Effector CD8-positive, alpha-beta T cell (primary cell): ENCODE results near the gene CLN3.
"Not testable (repeated sequence)": the region's sequence is repeated elsewhere in the genome, so short reads cannot be mapped to it uniquely, and the experiment has no call there.

ENCODE experiments used
- DNase-seq: peaks from one replicate; lab custom pipeline; 2025; lab: John Stamatoyannopoulos, UW
- total RNA-seq, 4 experiments: gene quantifications; one replicate each; lab custom pipeline; 2026; lab: John Stamatoyannopoulos, UW

The CLN3 gene
- 4.4 to 14.3 (median 9.3) reads per million in 4 experiments for total RNA-seq

DNA sequence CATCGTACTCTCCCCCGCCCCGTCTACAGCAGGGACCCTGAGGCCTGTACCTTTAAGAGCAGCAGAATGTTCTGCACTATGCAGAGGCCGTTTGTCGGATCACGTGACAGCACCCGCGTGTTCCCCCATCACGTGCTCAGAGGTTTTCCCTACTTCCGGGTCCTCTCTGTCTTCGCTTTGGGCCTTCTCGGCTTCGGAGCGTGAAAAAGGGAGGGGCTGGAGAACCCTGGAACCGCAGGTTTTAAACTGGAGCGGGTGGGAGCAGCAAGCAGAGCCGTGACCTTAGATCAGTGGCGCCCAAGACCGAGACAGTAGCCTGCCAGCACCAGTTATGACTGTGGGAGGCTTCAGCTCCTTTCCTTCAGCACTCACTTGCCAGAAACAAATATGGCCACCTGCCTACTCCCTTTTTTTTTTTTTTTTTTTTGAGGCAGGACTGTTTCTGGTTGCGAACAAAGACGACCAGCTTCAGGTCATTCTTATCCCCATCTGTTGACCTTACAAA lies at the start of gene CLN3:
Gene CLN3 (minus strand): TSS at position 105 of the 505 bp plus-strand sequence. CDS start 315 bp downstream, outside the sequence.
- peak; percentile 73 for DNase-seq

DNA sequence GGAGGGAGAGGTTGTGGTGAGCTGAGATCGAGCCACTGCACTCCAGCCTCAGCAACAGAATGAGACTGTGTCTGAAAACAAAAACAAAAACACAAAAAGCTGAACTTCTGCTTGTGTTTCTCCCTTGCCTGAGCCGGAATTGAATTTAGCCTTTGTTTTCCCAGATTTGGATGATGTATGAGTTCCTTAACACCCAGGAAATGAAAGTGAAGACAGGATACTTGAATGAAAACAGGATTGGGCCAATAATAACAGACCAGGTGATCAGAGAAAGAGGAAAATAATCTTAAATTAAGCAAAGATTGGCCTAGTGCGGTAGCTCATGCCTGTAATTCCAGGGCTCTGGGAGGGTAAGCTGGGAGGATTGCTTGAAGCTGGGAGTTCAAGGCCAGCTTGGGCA lies 48.5 kb upstream of the CLN3 start:
- no peak for DNase-seq

DNA sequence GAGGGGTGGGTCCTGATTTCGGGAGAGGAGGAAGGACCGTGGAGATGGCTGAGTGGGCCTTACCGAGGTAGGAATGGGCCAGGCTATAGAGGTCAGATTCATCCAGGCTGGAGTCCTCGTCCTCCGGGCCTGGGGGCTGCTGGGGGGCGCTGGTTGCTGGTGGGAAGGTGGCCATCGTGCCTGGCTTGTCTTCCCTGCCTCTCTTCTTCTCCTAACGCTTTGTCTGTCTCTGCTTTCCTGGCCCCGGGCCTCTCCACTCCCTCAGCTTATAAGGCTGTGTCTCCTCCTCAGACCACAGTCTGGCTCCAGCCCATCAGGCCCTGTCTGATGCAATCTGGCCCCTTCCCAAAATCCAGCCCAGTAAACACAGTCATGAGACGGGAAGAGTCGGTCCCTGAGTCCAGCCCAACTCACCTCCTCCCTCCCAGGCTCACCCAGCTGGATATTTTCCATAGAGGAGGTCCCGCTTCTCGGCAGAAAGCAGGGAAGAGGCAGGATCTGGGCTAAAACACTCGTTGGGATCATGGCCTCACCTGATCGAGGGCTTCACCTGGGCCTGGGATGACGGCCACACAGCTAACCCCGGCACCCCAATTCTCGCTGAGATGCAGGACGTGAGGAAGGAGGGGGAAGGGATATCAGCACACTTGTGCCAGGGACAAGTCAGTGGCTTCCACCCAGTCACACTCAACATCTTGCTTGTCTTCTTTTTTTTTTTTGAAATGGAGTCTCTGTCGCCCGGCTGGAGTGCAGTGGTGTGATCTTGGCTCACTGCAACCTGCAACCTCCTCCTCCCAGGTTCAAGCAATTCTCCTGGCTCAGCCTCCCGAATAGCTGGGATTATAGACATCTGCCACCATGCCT lies 47.1 kb upstream of the CLN3 start, which contains the start of gene NUPR1:
Gene NUPR1 (minus strand): TSS at position 242 of the 864 bp plus-strand sequence. CDS start 67 bp downstream, at position 175.
- DNase-seq, result no peak

DNA sequence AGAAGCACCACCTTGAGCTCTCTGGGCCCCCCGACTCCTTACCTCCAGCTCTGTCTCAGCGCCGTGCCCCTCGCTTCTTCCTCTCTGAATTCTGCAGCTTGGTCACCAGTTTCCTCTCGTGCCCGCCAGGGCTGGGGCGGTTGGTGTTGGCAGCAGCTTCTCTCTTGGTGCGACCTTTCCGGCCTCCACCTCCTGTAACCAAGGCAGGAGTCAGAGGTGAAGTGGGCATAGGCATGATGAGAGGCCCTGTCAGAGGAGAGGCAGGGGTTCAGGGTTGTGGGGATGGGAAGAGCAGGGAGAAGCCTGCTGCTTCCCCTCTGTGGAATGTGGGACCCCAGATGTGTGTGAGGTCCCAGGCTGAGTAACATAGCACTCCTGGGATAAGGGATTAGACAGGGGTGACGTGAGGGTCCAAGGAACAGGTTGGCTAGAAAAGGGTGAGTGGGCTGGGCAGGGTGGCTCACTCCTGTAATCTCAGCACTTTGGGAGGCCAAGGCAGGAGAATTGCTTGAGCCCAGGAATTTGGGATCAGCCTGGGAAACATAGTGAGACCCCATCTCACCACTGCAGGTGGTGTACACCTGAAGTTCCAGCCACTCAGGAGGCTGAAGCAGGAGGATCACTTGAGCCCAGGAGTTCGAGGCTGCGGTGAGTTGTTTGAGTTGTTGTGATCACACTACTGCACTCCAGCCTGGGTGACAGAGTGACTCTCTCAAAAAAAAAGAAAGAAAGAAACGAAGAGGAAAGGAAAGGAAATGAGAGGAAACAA lies 46.3 kb upstream of the CLN3 start:
- no peak for DNase-seq

DNA sequence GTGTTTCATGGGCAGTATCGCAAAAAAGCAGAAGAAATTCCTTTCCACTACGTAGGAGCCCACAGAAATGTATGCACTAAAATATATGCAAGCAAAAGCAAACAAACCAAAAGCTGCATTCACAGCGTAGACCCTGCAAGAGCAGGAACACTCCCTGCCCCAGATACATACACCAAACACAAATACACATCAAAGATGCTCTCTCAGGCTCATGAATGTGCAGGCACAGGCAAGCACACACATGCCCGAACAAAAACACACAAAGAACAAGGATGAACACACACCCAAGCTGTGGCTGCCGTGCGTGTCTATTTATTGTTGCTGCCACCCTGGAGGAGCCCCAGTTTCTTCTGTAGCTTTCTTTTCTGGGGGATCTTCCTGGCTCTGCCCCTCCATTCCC lies 45.2 kb upstream of the CLN3 start:
- DNase-seq, result no peak

DNA sequence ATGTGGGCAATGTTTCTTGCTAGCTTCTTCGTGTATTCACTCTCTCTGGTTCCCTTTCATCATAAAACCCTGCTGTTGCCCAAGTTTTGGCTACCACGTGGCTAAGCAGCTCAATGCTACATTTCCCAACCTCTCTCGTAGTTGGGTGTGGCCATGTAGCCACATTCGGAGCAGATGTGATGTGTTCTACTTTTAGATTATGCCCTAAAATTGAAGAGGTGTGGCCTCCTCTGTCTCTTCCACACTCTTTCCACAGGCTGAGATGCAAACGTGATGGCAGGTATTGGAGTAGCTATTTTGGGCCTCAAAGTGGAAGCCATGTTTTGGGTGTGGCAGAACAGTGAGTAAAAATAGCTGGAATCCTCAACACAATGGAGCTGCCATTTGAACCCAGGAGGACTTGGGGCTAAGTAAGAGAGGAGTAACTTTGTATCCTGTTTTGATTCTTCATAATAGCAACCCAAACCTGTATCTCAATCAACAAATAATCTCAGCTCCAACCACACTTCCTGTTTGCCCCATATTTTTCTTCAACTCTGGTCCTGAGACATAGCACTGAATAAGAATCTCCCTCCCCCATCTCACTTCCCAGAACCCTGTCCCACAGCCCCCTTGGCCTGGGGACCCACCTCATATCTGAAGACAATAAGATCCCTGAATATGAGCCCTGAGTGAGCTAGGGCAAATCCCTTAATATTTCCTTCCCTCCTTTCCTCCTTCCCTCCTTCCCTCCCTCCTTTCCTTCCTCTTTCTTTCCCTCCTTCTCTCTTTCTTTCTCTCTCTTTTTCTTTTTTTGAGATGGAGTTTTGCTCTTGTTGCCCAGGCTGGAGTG lies 42.9 kb upstream of the CLN3 start:
- DNase-seq, result no peak

DNA sequence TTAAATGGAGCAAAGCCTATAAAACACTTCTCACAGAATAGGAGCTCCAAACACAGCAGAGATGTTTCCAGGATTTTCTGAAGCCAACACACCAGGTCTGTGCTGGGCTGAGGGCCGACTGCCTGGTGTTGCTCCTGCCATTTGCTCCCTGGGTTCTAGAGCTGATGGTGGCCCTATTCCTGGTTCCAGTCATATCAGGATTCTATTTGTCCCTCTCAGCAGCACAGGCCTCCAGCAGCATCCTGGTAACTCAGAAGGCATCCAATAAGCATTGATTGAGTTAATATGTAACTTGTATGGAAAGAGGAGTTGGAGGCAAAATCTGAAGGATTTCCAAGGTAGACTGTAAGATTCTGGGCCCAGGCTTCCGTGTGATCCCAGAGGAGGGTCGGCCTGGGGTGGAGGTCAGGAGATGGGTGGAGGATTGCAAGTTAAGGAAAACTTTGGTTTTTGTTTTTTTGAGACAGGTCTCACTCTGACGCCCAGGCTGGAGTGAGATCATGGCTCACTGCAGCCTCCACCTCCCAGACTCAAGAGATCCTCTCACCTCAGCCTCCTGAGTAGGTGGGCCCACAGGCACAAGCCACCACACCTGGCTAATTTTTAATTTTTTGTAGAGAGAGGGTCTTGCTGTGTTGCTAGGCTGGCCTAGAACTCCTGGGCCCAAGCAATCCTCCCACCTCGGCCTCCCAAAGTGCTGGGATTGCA lies 41.2 kb upstream of the CLN3 start:
- no peak for DNase-seq

DNA sequence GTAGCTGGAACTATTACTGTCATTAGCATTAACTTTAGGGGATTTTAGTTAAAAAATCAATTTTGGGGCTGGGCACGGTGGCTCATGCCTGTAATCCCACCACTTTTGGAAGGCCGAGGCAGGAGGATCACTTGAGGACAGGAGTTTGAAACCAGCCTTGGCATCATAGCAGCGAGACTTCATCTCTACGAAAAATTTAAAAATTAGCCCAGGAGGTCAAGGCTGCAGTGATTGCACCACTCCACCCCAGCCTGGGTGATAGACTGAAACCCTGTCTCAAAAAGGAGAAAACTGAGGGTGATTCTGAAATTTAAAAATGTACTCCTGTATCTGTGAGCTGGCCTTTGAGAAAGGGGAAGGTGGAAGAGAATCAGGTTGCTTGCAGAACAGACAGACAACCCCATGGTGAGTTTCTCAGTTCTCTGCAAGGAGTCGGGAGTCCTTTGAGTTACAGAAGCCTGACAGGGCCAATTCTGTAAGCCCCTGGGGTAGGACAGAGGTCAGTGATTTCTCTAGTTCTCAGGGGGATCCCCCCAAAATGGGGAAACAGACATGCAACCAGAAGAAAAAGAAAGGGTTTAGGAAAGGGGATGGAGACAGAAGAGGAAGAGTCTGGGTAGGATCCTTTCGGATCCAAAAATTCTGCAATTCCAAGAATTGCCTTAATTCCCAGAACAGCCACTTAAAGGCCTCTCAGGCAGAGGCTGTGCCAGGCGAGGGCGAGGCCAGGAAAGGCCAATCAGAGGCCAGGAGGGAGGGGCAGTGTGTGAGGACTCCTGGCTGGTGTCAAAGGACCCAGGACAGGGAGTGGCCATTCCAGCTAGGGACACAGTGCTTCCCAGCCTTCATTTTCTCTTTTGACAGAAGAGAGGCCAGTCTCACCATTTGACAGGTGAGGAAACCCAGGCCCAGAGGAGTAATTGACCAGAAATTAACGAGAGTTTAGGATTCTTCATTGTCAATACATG lies 40.2 kb upstream of the CLN3 start:
- no peak for DNase-seq

DNA sequence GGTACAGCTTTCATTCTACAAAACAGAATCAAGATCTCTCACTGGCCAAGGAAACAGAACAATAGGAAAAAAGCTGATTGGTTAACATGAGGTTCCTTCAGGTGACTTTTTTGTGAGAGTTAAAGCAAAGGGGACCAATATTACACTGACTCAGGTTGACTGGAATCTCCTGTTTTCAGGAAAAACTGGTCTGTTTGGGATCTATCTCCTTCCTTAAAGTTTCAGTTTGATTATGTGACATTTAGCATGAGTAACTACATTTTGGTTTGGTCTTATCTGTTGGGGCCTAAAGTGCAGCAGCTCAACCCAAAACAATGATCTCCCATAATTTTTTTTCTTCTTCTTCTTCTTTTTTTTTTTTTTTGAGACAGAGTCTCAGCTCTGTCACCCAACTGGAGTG lies 37.2 kb upstream of the CLN3 start:
- DNase-seq, result no peak

DNA sequence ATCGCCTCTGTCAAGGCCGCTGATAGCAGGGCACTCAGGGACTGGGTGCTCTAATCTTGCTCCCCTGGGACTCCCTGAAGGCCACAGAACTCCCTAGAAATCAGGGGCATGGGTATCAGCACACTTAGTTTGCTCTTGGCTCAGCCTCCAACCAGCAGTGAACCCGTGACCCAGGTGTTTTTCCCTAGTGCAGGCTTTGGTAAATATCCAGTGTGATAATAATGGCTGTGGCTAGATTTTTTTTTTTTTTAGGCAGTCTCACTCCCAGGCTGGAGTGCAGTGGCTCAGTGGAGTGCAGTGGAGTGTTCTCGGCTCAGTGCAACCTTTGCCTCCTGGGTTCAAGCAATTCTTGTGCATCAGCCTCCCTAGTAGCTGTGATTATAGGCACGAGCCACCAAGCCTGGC lies 36.6 kb upstream of the CLN3 start:
- no peak for DNase-seq

DNA sequence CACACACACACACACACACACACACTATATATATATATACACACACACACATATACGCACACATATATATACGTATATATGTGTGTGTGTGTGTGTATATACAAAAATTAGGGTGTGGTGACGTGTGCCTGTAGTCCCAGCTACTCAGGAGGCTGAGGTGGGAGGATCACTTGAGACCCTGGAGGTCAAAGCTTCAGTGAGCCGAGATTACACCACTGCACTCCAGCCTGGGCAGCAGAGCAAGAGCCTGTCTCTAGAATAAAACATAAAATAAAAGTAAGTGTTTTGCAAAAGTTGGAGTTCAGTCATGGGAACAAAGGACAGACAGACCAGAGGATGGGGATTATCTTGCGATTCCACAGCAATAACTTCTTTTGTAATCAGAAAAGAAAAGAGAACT lies 36.1 kb upstream of the CLN3 start:
- no peak for DNase-seq

DNA sequence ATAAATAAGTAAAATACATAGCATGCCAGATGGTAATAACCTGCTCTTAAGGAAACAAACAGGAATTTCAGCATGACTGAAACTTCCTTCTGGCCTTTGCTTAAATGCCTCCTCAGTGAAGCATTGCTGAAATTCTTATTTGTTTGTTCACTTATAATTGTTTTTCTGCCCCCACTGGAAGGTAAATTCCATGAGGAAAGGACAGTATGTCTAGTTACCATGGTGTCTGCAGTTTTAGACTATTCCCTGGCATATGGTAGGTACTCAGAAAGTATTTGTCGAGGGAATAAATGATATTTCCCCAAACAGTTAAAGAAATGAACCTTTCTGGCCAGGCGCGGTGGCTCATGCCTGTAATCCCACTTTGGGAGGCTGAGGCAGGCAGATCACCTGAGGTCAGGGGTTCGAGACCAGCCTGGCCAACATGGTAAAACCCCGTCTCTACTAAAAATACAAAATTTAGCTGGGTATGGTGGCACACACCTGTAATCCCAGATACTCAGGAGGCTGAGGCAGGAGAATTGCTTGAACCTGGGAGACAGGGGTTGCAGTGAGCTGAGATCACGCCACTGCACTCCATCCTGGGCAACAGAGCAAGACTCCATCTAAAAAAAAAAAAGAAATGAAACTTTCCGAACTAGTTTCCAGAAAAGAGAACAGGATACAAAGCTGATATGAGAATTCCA lies 35.4 kb upstream of the CLN3 start:
- not testable (repeated sequence) for DNase-seq

DNA sequence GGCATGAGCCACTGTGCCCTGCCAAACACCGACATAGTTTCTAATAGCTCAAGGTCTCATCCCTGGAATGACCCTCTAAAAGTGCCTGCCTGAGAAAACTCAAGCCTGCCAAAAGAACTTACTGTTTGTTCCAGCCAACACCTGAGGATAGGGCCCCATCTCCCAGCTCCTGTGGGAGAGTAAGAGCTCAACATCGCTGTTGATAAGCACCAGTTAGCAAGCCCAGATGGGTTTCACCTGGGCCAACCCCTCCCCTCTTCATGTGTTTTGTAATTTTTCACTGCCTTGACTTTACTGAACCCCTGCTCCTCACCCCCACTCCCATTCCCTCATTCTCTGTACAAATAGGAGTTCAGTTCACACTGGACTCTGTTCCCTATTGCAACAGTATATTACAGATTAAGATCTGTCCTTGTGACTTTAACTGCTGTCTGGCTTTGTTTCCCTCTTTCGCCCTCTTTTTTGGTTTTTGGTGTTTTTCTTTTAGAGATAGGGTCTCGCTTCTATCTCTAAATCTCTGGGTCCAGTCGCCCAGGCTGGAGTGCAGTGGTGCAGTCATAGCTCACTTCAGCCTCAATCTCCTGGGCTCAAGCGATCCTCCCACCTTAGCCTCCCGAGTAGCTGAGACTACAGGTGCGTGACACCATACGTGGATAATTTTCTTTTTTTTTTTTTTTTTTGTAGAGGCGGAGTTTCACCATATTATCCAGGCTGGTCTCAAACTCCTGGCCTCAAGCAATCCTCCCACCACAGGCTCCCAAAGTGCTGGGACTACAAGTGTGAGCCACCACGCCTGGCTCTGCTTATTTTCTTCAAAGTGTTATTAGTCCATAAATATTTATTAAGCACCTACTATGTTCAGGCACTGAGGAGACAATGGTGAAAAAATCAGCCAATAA lies 34.6 kb upstream of the CLN3 start:
- no peak for DNase-seq

DNA sequence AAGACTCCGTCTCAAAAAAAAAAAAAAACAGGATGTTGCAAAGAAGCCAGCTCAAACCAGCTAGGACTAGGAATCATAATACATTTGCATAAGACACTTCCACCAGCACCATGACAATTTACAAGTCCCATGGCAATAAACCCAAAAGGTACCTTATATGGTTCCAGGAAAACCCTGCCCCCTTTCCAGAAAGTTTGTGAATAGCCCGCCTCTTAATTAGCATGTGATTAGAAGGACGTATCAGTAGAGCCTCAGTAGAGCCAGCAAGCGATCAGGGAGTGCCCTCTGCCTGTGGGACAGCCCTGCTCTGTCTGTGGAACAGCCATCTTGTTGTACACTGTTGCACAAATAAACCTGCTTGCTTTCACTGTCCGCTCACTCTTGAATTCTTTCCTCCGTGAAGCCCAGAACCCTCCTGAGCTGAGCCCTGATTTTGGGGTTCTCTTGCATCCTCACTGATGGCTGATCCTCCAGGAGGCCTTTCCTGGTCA lies 32.9 kb upstream of the CLN3 start:
- no peak for DNase-seq

DNA sequence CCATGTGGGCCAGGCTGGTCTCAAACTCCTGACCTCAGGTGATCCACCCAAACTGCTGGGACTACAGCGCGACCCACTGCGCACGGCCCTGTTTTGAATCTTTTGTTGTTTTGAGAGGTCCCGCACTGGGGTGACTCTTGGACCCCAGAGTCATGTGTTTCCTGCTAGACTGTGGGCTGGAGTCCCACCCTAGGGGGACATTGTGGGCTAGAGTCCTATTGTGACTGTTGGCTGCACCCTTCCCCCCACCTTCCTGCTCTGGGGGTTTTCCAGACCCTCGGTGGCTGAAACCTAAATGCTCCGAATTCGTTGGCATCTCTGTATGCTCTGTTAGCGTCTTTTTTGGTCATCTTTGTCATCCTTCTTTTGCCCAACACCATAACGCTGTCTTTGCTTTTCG lies 30.9 kb upstream of the CLN3 start:
- DNase-seq, result no peak

DNA sequence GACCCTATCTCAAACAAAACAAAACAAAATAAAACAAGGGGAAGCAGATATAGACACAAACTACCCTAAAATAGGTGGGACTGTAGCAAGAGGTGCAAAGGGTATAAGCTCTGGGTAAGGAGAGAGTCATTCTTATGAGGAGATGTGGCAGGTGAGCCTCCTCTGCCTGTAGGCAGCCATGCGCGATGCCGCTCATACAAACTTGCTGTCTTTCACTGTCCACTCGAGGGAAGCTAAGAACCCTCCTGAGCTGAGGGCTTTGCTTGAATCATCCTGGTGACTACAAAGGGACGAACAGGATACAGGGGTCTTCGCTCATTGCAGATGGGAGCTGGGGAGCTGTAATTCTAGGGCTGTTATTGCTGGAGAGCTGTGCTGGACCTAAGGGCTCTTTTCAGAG lies 29.6 kb upstream of the CLN3 start:
- DNase-seq, result no peak

DNA sequence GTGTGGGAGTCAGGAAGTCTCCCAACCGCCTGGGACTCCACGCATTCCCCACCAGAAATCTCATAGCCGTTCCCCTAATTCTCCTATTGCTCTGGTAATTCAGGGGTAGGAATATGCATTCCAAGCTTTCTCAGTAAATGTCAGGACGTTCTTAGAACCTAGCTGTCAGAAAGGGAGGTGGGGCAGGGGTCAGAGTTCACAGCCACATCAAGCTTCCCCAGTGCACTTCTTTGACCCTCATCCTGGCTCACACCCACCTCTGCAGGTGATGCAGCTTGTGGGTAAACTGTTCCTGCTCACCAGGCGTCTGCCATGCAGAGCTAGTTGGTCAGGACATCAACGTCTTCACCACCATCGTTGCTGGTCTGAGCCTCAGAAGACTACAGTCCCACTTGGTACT lies 28.8 kb upstream of the CLN3 start:
- DNase-seq, result no peak

DNA sequence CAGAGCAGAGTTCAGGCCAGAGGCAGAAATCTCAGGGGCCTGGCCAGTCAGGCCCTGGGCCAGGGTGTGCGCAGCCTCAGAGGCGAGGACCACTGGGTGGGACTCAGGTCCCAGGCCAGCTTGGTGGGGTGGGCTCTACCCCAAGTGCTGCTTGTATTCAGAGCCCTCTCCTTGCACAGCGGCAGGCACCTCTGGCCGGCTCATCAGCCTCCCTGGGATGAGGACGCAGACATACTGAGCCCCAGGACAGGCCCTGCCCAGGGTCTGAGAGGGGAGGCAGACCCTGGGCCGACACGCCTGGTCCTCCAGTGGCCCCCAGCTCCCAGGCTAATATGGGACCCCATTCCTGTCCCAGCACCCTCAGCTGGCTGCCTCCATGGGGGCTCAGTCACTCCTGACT lies 22.4 kb upstream of the CLN3 start:
- DNase-seq, result no peak
